Measurements from ENCODE around the gene ADGRE1. TPM values are rescaled to one million over a fixed set of nuclear protein-coding genes. Genes with fewer than 3 reads are reported as not detected.

The ADGRE1 gene
- total RNA-seq, 4 donors from 2014 or later: not detected

GRCh38 chr19:6925386-6925785 lies 38.0 kb downstream of the ADGRE1 start:
- Histone ChIP-seq H3K4me3 (replicated peaks in 1 of 3) (no peak overlapping the region), H3K9me3 (no peaks in the 10 kb centered on the region), H3K36me3 (no peaks in the 10 kb centered on the region), H3K4me1 (no peaks in the 10 kb centered on the region), H3K27ac (no peak overlapping the region), H3K27me3 (no peaks in the 10 kb centered on the region)
- 79 to 81% methylated on average over 7 of the region's 7 CpGs for WGBS, 2 donors
- TF ChIP-seq POLR2A (IDR thresholded peaks at IDR 0.05) (no peak), CTCF (IDR thresholded peaks at IDR 0.05) (no peak)
- intact Hi-C loops (cut with DNase I): no loop called here
- no peak for DNase-seq

- H3K9me3 ChIP-seq: no peaks in the 10 kb centered on the region
Measured at GRCh38 chr19:6925801-6926751, 38.7 kb downstream of the ADGRE1 start.

GRCh38 chr19:6930190-6930589 lies 42.8 kb downstream of the ADGRE1 start:
- Histone ChIP-seq H3K4me3 (replicated peaks in 1 of 3) (no peak overlapping the region), H3K36me3 (no peaks in the 10 kb centered on the region), H3K27ac (no peak overlapping the region), H3K4me1 (no peaks in the 10 kb centered on the region), H3K27me3 (no peaks in the 10 kb centered on the region), H3K9me3 (no peaks in the 10 kb centered on the region)
- DNase-seq: no peak
- 61 to 62% methylated on average over 3 of the region's 3 CpGs for WGBS, 2 donors
- no peak for TF ChIP-seq CTCF (IDR thresholded peaks at IDR 0.05)
- TF ChIP-seq POLR2A (IDR thresholded peaks at IDR 0.05): no peak
- intact Hi-C loops (cut with DNase I): no loop called here

More at GRCh38 chr19:6925801-6926751, 38.7 kb downstream of the ADGRE1 start:
- no peaks in the 10 kb centered on the region for H3K27me3 ChIP-seq
- intact Hi-C loops (cut with DNase I): no loop called here
- WGBS, 2 donors: 73% methylated on average over 15 of the region's 15 CpGs
- H3K4me3 ChIP-seq (replicated peaks in 1 of 3): no peak overlapping the region
- TF ChIP-seq POLR2A (IDR thresholded peaks at IDR 0.05) (no peak), CTCF (IDR thresholded peaks at IDR 0.05) (no peak)
- no peaks in the 10 kb centered on the region for H3K4me1 ChIP-seq
- DNase-seq: no peak
- H3K36me3 ChIP-seq: no peaks in the 10 kb centered on the region
- H3K27ac ChIP-seq: no peak overlapping the region

GRCh38 chr19:6935069-6935468 lies 47.7 kb downstream of the ADGRE1 start:
- H3K27ac ChIP-seq: no peak overlapping the region
- no peaks in the 10 kb centered on the region for H3K9me3 ChIP-seq
- intact Hi-C loops (cut with DNase I): no loop called here
- H3K4me3 ChIP-seq (replicated peaks in 1 of 3): no peak overlapping the region
- H3K27me3 ChIP-seq: no peaks in the 10 kb centered on the region
- TF ChIP-seq CTCF (IDR thresholded peaks at IDR 0.05) (no peak), POLR2A (IDR thresholded peaks at IDR 0.05) (no peak)
- WGBS, 2 donors: 67 to 84% methylated on average over 3 of the region's 3 CpGs
- H3K4me1 ChIP-seq: no peaks in the 10 kb centered on the region
- DNase-seq: no peak
- no peaks in the 10 kb centered on the region for H3K36me3 ChIP-seq

- WGBS, 2 donors: 68 to 86% methylated on average over 5 of the region's 5 CpGs
- Histone ChIP-seq H3K4me1 (no peaks in the 10 kb centered on the region), H3K36me3 (no peaks in the 10 kb centered on the region), H3K27ac (no peak overlapping the region), H3K27me3 (no peaks in the 10 kb centered on the region), H3K4me3 (replicated peaks in 1 of 3) (no peak overlapping the region), H3K9me3 (no peaks in the 10 kb centered on the region)
- no peak for DNase-seq
- intact Hi-C loops (cut with DNase I): no loop called here
- TF ChIP-seq POLR2A (IDR thresholded peaks at IDR 0.05): no peak
- no peak for TF ChIP-seq CTCF (IDR thresholded peaks at IDR 0.05)
Measured at GRCh38 chr19:6935618-6936017, 48.2 kb downstream of the ADGRE1 start.
